ENCODE measurements around the gene TTLL3.
"Not testable (repeated sequence)": the region's sequence is repeated elsewhere in the genome, so short reads cannot be mapped to it uniquely, and the experiment has no call there.

Gene TTLL3

GRCh38 chr3:9843715-9844438, 33.8 kb downstream of the TTLL3 start, which contains the start of gene RPUSD3:
Gene RPUSD3, minus strand, starts transcription at chr3:9844008. Its CDS starts 18 bp downstream, at chr3:9843990.
- DNase-seq, result peak; percentile 99

GRCh38 chr3:9846231-9846630, 36.2 kb downstream of the TTLL3 start:
- no peak for DNase-seq

- DNase-seq, result no peak
Measured at GRCh38 chr3:9846931-9847488, 36.9 kb downstream of the TTLL3 start.

- not testable (repeated sequence) for DNase-seq
Measured at GRCh38 chr3:9847870-9848269, 37.8 kb downstream of the TTLL3 start.

- not testable (repeated sequence) for DNase-seq
Measured at GRCh38 chr3:9848860-9849259, 38.8 kb downstream of the TTLL3 start.

GRCh38 chr3:9851383-9851782, 41.3 kb downstream of the TTLL3 start:
- DNase-seq, result not testable (repeated sequence)

- DNase-seq, result not testable (repeated sequence)
Measured at GRCh38 chr3:9851926-9852325, 41.9 kb downstream of the TTLL3 start.

- DNase-seq, result no peak
Measured at GRCh38 chr3:9852528-9852927, 42.5 kb downstream of the TTLL3 start.

- DNase-seq, result not testable (repeated sequence)
Measured at GRCh38 chr3:9854291-9854940, 44.4 kb downstream of the TTLL3 start.

- DNase-seq, result no peak
Measured at GRCh38 chr3:9855594-9855993, 45.5 kb downstream of the TTLL3 start.

- no peak for DNase-seq
Measured at GRCh38 chr3:9859530-9860025, 49.5 kb downstream of the TTLL3 start.

GRCh38 chr3:9861201-9861600, 51.1 kb downstream of the TTLL3 start:
- no peak for DNase-seq

GRCh38 chr3:9861626-9862130, 51.6 kb downstream of the TTLL3 start:
- DNase-seq, result no peak

GRCh38 chr3:9862391-9863057, 52.5 kb downstream of the TTLL3 start:
- DNase-seq, result peak; percentile 55

- no peak for DNase-seq
Measured at GRCh38 chr3:9863058-9863772, 53.2 kb downstream of the TTLL3 start.

GRCh38 chr3:9864200-9864927, 54.3 kb downstream of the TTLL3 start:
- DNase-seq, result no peak

GRCh38 chr3:9865125-9865637, 55.1 kb downstream of the TTLL3 start:
- not testable (repeated sequence) for DNase-seq

- no peak for DNase-seq
Measured at GRCh38 chr3:9866639-9867038, 56.6 kb downstream of the TTLL3 start.

- DNase-seq, result no peak
Measured at GRCh38 chr3:9867106-9867505, 57.0 kb downstream of the TTLL3 start.

- DNase-seq, result no peak
Measured at GRCh38 chr3:9869955-9870354, 59.9 kb downstream of the TTLL3 start.

GRCh38 chr3:9870978-9871377, 60.9 kb downstream of the TTLL3 start:
- DNase-seq, result no peak

All from stimulated activated CD8-positive, alpha-beta memory T cell treated with anti-CD3 and anti-CD28 coated beads, Interleukin-4, amount 100 ng/mL, for 48 hours (primary cell).